ENCODE measurements around the gene RFX2.
"Not testable (repeated sequence)": the region's sequence is repeated elsewhere in the genome, so short reads cannot be mapped to it uniquely, and the experiment has no call there.

The RFX2 gene

DNA sequence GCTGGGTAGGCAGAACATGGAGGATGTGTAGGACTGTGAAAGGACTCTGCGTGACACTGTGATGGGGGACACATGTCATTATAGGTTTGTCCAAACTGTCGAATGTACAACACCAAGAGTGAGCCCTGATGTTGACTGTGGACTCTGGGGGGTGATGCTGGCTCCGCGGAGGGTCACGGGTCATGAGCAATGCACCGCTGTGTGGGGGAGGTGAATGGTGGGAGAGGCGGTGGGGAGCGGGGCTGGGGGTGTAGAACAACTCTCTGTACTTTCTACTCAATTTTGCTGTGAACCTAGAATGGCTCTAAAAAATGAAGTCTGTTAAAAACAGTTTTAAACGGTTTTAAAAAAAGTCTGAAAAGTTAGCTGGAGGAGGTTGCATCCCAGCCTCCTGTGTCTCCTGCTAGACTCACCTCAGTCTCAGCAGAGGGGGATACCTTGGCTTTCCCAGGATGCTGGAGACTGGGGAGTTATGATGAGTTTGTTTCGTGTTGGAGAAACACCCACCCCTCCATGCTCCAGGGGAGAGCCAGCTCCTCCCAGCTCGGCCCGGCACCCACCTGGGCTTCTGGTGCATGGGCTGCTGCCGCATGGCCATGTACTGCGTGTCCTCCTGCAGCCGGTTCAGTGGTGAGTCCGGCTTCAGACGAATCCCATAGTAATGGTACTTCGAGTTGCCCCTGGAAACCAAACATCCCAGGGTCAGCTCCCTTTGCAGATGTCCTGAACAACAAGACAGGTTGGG is 97.7 kb downstream of the RFX2 start:
- no peak for DNase-seq (ENCODE audit: low spot score)

- no peak for DNase-seq (ENCODE audit: low spot score)
Measured at GRCh38 chr19:6011794-6012193, 98.5 kb downstream of the RFX2 start.

GRCh38 chr19:6011206-6011605 is 99.1 kb downstream of the RFX2 start:
- no peak for DNase-seq (ENCODE audit: low spot score)

DNA sequence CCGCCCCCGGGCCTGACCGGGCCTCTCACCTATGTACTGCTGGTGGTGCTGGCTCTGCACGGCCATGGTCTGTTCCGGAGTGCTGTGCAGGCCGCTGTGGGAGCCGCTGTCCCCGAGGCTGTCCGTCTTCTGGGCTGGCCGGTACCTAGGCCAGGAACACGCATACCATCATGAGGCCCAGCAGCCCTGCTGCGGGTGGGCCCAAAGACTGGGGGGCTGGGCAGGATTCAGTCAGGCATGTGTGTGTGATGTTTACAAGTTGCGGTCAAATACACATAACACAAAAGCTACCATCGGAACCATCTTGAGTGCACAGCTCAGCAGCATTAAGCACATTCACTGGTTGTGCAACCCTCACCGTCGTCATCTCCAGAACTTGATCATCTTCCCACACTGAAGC is 100.2 kb downstream of the RFX2 start:
- no peak for DNase-seq (ENCODE audit: low spot score)

GRCh38 chr19:6007866-6008265 is 102.4 kb downstream of the RFX2 start:
- DNase-seq (ENCODE audit: low spot score): no peak

DNA sequence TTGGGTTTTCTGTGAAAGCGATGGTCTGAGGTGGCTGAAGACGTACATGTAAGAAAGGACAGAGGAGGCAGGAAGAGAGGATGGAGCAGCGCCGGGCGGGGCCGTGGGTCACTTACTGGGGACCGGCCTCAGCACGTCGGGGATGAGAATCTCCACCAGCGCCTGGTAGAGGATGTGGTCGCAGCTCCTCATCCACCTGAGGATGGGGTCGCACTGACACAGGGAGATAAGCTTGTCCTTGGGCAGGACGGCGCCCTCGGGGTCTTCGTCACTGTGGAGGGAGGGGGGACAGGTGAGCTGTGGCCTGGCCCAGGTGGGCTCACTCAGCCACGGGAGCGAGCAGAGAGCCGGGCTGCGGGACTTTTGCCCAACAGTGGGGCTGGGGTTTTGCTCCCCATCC is 103.4 kb downstream of the RFX2 start:
- DNase-seq (ENCODE audit: low spot score): no peak

DNA sequence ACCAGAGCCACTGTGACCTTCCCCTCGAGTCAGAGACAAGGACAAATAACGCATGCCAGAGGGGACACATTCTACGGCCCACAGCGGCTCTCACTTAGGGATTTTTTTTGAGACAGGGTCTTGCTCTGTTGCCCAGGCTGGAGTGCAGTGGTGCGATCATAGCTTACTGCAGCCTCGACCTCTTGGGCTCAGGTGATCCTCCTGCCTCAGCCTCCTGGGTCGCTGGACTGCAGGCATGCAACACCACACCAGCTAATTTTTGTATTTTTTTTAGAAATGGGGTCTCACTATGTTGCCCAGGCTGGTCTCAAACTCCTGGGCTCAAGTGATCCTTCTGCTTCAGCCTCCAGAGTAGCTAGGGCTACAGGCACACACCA is 104.2 kb downstream of the RFX2 start:
- DNase-seq (ENCODE audit: low spot score): not testable (repeated sequence)

GRCh38 chr19:6005321-6006069 is 104.8 kb downstream of the RFX2 start:
- DNase-seq (ENCODE audit: low spot score): no peak

DNA sequence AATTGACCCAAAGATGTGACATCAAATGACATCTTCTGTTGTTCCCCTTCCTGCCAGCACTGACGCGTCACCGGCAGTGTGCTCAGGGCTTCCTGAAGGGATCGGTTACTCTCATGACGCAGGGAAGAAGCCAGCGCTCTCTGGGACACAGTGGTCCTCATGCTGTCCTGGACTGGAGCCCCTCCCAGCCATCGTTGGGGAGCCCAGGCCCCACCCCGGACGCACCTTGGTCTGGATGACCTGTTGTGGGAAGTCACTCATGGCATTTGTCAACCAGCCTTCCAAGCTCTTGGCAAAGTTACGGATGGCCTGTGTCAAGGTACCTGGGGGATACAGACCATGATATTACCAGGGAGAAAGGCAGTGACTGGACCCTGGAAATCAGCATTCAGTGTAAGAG is 106.3 kb downstream of the RFX2 start:
- DNase-seq (ENCODE audit: low spot score): no peak

DNA sequence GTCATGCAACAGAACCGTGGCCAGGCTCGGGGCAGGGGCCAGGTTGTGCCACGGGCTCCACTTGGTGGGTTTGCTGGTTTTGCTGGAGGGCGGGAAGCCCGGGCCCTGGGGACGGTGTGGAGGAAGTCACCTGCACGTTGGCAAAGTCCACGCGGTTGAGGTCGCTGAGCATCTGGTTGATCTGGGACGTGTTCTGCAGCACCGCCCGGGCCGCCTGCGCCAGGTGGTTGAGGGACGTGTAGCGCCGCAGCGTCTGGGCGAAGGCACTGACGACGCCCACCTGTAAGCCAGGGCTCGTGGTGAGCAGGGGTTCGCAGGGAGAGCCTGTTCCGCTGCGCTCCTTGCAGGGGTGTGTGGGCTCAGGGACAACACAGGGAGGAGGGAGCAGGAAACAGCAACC is 107.7 kb downstream of the RFX2 start:
- DNase-seq (ENCODE audit: low spot score): no peak

- no peak for DNase-seq (ENCODE audit: low spot score)
Measured at GRCh38 chr19:6000228-6000847, 110.0 kb downstream of the RFX2 start.

DNA sequence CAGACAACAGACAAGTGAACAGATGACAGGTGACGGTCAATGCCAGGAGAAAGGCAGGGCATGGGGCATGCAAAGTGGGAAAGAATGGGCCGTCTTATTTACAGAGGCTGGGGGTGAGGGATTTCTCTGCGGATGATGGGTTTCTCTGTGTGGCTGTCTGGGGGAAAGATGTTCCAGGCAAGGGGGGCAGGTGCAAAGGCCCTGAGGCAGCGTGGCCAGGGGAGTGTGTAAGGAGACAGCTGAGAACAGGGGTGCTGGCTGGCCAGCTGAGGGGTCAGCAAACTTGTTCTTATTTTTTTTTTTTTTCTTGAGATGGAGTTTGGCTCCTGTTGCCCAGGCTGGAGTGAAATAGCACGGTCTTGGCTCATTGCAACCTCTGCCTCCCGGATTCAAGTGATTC is 110.6 kb downstream of the RFX2 start:
- DNase-seq (ENCODE audit: low spot score): no peak

DNA sequence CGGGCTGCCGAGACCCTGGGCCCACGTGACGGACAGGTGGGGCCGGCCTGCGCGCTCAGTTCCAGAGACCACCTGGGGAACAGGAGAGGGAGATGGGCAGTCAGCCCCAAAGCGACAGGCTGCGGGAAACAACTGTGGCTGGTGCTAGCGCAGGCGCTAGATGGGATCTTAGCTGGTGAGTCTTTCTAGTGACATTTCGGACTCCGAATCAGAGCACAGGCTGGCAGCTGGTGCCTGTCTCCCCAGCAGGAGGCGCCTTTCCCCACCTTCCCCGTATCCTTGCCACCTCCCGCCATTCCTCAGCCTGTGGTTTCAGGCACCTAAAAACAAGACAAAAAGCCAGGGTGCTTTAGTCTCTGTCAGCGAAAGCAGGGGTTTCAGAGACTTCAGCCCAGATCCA is 112.9 kb downstream of the RFX2 start:
- DNase-seq (ENCODE audit: low spot score): no peak

GRCh38 chr19:5996623-5997320 is 113.5 kb downstream of the RFX2 start:
- no peak for DNase-seq (ENCODE audit: low spot score)

DNA sequence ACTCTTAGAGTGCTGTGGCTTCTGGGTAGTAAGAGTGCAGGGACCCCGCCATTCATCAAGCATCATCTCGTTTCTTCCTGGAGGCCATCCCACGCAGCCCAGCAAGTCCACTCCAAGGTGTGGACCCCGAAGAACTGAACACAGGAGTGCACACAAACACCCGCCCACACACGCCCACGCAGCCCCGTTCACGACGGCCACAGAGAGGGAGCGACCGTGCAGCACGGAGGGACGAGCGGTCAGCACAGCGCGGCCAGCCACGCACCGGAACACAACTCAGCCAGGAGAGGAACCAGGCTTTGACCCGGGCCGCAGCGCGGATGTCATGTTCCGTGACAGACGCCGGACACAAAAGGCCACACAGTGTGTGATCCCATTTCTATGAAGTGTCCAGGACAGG is 114.2 kb downstream of the RFX2 start:
- no peak for DNase-seq (ENCODE audit: low spot score)

DNA sequence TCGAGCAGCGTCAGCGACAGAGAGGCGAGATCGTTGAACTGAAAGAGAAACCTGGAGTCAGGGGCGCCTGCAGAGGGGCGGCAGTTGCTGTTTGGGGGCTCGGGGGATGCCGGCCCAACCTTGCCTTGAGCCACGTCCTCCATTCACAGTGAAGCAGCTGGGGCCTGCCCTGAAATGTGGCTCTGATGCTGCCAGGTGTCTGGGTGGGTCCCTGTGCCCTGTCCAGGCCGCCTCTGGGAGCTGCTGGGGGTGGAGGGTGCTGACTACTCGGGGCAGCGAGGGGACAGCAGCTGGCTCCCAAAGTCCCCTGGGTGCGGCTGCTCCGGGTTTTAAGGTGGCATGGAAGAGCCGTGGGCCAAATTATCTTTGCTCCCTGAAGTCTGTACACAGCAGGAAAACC is 114.7 kb downstream of the RFX2 start:
- no peak for DNase-seq (ENCODE audit: low spot score)

DNA sequence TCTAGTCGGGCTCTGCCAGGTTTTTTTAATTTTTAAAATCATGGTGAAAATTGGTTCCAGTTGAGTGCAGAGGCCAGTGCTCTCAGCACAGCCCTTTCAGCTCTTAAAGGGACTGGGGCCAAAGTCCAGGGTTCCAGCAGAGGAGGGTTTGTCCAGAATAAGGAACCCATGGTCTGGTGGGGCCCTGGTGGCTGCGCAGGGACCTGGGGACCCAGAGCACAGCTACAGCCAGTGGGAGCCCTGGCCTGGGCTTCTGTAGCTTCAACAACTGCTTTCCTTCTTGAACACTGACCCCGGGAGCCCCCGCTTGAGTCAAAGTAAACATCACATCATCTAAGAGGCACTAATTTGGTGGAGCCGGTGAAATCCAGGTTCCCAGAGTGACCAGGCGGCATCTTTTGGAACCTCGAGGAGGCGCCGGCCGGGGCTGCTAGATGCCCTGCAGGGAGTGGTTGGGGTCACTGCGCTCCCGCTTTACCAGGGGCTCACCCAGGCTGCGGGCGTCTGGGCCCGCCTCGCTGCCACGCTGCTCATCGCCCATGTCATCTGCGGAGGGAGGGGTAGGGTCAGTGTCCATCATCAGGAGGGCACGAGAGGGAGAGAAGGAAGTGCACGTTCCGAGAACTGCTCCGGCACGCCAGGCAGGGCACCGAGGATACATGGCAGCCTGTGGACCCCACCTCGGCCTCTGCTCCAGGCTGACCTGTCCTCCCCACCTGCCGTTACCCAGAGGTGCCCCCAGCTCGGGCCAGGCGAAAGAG is 115.7 kb downstream of the RFX2 start:
- no peak for DNase-seq (ENCODE audit: low spot score)

GRCh38 chr19:5993648-5994358 is 116.5 kb downstream of the RFX2 start:
- DNase-seq (ENCODE audit: low spot score): no peak

- no peak for DNase-seq (ENCODE audit: low spot score)
Measured at GRCh38 chr19:5993201-5993600, 117.1 kb downstream of the RFX2 start.

DNA sequence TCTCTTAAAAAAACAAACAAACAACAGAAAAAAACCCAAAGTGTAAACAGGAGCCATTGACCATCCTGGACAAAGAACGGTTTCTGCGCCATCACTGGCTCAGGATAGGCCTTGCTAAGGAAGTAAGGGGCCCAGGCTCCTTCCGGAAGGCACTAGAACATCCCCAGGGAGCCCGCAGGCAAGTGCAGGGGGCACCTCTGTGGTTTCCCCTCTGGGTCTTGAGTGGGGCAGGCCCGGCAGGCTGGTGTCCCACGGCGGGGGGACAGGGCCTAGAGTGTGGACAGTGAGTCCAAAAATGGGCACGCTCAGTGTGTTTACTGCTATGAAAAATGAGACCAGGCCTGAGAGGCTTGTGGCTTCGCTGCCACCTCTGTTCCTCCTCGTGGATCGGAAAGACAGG is 117.5 kb downstream of the RFX2 start:
- DNase-seq (ENCODE audit: low spot score): no peak

DNA sequence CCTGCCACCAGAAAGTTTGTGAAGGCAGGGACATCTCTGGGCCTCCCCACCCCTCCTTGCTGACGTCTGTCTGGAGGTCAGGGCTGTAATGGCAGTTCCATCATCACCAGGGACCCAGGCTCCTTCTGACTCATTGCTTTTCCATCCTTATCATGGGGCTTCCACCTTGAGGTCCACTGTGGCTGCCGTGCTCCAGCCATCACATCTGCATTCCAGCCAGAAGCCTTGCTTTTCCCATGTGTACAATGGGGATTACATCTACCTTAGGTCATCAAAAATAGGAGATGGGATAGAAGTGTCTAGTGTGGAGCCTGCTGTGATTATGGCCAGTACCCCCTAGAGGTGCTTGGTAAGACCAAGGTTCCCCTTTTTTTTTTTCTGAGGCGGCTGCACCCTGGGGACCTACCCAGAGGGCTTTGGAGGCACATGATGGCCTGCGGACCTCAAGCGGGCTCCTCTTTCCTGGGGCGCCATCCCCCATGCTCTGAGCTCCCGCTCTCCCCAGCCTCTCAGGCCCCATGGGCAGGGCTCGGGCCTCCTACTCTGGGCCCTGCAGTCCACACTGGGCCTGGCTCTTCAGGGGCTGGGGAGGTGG is 119.0 kb downstream of the RFX2 start:
- DNase-seq (ENCODE audit: low spot score): no peak

All from pons (tissue), 1 donor.